ENCODE data around the gene ALDH3B2. TPM values are rescaled to one million over a fixed set of nuclear protein-coding genes. Genes with fewer than 3 reads are reported as not detected.
A peak's percentile ranks its signal among the peaks of the same experiment; 100 is the strongest.
"Not testable (repeated sequence)": the region's sequence is repeated elsewhere in the genome, so short reads cannot be mapped to it uniquely, and the experiment has no call there.

Gene ALDH3B2
- not detected in 2 replicates for total RNA-seq (2014; rRNA removed; shearing (Covaris generic))

- DNase-seq (ENCODE audit: low spot score), result no peak
These were observed at the start of gene ALDH3B2 for GRCh38 chr11:67674442-67674871. TSS of gene ALDH3B2 (minus strand) at chr11:67674623. CDS start at chr11:67666935, 7,688 bp downstream.

DNA sequence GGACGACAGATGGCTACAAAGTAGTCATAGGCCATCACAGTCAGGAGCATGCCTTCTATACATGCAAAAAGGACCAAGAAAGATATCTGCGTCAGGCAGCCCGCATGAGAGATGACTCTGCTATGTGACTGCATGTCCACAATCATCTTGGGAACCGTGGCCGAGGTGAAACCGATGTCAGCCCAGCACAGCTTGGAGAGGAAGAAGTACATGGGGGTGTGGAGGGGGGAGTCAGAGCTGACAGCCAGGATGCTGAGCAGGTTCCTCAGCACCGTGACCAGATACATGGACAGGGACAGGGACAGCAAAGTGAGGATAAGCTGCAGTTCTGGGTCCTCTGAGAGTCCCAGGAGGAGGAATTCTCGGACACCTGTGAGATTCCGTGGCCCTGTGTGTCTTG lies 48.6 kb upstream of the ALDH3B2 start:
- DNase-seq (ENCODE audit: low spot score), result not testable (repeated sequence)

- not testable (repeated sequence) for DNase-seq (ENCODE audit: low spot score)
These were observed 41.8 kb upstream of the ALDH3B2 start for GRCh38 chr11:67716226-67716625.

GRCh38 chr11:67715801-67716200 lies 41.4 kb upstream of the ALDH3B2 start:
- DNase-seq (ENCODE audit: low spot score), result not testable (repeated sequence)

GRCh38 chr11:67713892-67714509 lies 39.6 kb upstream of the ALDH3B2 start:
- DNase-seq (ENCODE audit: low spot score), result not testable (repeated sequence)

DNA sequence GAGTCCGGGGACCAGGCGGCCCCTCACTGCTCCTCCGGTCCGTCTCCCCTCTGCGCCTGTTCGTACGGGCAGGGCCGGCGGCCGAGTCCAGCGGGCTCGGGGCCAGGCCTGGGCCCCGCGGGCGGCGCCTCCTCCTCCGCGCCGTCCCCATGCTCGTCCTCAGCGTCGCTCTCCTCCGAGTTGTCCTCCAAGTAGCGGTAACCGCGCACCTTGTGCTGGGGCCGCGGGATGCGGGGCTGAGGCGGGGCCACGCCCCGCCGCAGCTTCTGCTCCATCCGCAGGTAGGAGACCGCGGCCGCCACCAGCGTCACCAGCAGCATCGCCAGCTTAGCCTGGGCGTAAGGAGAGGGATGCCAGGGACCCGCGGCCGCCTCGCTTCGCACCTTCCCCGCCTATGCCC lies 37.3 kb upstream of the ALDH3B2 start:
- not testable (repeated sequence) for DNase-seq (ENCODE audit: low spot score)

DNA sequence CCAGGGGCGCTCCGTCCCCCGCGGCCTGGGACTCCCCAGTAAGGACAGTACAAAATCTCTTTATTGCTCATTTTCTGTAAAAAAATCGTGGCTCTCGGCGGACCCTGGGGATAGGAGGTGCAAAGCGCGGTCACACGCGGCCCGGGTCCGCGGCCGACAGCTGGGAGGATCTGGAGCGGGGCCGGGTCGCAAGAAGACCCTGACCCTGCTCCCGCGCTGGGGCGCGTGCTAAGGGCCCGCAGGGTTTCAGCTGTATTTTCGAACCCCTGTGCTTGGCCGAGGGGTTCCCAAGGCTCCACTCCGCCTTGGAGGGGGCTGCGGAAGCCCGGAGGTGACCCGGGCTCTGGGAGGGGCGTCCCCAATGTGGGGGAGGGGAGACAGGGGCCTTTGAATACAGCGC lies 36.8 kb upstream of the ALDH3B2 start:
- DNase-seq (ENCODE audit: low spot score), result not testable (repeated sequence)

DNA sequence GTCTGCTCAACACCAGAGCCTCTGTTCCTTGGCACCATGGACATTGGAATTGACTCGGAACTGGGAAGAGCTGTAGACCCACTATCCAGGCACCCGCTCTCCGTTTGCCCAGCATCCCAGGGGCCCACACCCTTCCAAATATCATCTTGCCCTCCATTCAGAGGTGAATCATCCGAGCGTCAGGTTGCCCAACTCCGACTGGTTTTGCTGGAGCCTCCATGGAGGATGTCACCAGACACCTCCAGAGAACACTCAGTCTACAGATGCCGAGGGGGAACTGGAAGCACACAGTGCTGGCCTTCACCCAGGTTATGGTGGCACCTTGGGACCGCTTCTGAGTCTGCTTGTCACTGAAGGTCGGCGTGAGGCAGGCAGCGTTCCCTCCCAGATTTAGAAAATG lies 35.4 kb upstream of the ALDH3B2 start:
- not testable (repeated sequence) for DNase-seq (ENCODE audit: low spot score)

GRCh38 chr11:67705264-67705663 lies 30.8 kb upstream of the ALDH3B2 start:
- no peak for DNase-seq (ENCODE audit: low spot score)

- no peak for DNase-seq (ENCODE audit: low spot score)
These were observed 30.1 kb upstream of the ALDH3B2 start for GRCh38 chr11:67704524-67704923.

DNA sequence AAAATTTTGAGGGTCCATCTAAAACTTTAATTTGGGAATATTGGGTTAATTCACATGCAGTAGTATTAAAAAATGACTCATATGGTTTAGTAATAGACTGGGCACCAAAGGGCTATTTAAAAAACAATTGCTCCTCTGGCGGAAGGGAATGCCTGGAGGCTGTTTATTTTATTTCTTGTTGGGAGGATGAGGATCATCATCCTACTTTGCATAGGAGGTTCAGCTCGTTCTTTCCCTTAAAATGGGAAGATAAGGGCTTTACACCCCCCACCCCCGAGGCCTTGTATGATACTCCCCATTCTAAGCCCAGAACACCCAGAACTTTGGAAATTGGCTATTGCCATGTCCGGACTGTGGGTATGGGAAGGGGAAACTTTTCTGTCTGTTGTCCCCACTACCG lies 29.3 kb upstream of the ALDH3B2 start:
- DNase-seq (ENCODE audit: low spot score), result not testable (repeated sequence)

DNA sequence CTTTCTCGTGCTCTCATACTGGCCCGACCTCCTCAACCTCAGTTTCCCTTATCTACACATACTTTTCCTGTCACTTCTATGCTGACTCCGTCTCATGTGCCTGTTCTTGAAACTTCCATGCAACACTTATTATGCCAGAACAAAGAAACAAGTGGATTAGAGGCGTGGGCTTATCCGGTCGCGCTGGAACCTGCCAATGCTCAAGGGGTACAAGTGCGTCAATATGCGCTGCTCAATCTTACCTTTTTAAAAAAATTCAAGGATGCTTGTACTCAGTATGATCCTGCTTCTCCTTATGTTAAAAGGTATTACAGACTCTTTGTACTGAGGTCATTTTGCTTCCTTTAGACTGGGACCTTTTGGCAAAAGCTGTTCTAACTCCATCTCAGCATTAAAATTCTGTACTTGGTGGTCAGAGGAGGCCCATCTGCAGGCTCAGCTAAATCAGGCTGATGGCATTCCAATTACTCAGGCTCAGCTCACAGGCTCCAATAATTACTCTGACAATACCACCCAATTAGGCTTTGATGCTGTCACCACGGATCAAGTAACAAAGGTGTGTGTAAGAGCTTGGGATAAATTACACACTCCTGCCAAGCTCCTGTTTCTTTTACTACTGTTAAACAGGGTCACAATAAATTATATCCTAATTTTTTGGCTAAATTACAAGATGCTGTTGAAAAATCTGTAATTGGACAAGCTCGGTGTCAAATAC lies 26.3 kb upstream of the ALDH3B2 start:
- no peak for DNase-seq (ENCODE audit: low spot score)

DNA sequence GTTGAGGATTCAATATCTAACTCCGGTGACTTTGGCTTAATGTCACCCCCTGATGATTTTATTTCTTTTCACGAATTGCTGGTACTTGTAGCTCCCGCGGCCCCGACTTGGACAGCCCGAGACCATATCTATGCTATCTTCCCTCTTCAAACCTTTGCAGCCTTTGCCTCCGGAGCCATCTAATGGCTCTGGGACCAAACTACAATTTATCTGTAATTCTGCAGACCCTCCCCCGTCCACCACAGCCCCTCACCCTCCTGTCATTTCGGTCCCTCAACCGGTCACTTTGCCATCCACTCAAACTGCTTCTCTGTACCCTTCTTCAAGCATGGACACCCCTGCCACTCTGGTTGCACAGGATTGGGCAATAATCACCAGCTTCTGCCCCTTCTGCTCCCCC lies 25.7 kb upstream of the ALDH3B2 start:
- DNase-seq (ENCODE audit: low spot score), result no peak

DNA sequence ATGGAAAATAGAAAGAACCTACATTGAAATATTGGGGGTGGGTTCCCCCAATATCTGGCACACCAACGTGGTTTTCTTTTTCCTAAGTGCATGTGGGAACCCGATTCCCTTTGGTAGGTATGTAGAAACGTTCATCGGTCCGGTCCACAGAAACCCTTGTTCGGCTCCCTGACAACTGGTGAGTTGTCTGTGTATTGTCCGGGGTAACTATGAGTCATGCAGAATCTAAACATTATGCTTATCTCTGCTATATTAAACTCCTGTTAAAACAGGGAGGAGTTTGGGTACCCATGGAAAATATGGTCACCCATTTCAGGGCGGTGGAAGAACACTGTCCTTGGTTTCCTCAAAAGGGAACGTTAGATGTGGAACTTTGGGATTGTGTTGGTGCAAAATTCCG lies 25.1 kb upstream of the ALDH3B2 start:
- DNase-seq (ENCODE audit: low spot score), result peak; percentile 51

DNA sequence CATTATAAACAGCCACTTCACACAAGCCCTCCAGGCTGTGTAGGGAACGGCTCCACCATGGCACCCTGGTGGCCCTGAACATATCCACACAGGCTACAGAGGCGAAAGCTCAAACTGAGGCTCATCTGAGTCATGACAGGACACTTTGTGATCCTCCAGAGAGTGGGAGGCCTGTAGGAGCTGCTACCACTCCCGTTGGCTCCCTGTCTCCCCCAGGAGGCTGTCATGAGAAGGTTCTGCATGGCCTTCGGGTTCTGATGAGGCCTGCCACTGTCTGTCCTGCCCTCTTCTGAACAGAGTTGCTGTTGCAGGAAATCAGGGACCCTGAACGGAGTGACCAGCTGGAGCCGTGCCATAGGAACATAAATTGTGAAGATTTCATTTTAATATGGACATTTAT lies 23.8 kb upstream of the ALDH3B2 start:
- DNase-seq (ENCODE audit: low spot score), result no peak

GRCh38 chr11:67697846-67698245 lies 23.4 kb upstream of the ALDH3B2 start:
- DNase-seq (ENCODE audit: low spot score), result no peak

- DNase-seq (ENCODE audit: low spot score), result no peak
These were observed 22.6 kb upstream of the ALDH3B2 start for GRCh38 chr11:67696998-67697397.

GRCh38 chr11:67695606-67696005 lies 21.2 kb upstream of the ALDH3B2 start:
- no peak for DNase-seq (ENCODE audit: low spot score)

- DNase-seq (ENCODE audit: low spot score), result no peak
These were observed 20.6 kb upstream of the ALDH3B2 start for GRCh38 chr11:67694875-67695555.

DNA sequence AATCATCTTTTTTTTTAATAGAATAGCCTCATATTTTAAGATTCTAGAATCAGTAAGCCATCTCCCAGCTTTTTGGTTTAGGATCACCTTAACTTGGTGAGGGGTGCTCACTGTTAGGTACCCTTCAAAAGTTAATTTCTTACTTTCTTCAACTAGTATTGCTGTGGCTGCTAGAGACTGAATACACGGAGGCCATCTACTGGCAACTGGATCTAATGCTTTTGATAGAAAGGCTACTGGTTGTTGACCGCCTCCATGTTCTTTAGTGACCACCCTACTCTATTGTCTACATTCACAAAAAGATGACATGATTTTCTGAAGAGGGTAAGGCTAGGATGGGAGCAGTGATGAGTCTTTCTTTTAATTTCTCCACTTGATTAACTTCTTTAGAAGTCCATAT lies 16.7 kb upstream of the ALDH3B2 start:
- no peak for DNase-seq (ENCODE audit: low spot score)

GRCh38 chr11:67689178-67689577 lies 14.8 kb upstream of the ALDH3B2 start:
- DNase-seq (ENCODE audit: low spot score), result no peak

DNA sequence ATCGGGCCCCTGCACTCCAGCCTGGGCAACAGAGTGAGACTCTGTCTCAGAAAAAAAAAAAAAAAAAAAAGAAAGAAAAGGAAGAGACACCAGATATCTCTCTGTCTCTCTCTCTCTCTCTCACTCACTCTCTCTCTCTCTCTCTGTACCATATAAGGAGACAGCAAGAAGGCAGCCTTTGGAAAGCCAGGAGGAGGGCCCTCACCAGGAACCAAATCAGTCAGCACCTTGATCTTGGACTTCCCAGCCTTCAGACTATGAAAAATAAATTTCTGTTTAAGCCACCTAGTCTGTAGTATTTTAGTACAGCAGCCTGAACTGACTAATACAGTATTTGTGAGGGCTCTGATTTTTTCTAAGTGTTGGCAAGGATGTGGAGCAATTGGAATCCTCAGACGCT lies 13.6 kb upstream of the ALDH3B2 start:
- DNase-seq (ENCODE audit: low spot score), result no peak

Data from A172 (cell line).